Lower leg skin (tissue), 4 donors: ENCODE data around the gene MYO10. TPM values are rescaled to one million over a fixed set of nuclear protein-coding genes. Genes with fewer than 3 reads are reported as not detected.

Experiments used
- DNase-seq, 2 donors: peaks; one replicate each; pipeline ENCODE4 v3.0.0-alpha.2; 2019; ENCODE audit warnings: low spot score in 2 of 2
- H3K4me3 ChIP-seq: fragments of 200-600 bp; sonication (generic); 2 replicates; pipeline ENCODE4 v1.5.1; 2017; ENCODE audit warnings: mild to moderate bottlenecking, low read depth; ENCODE audit not compliant: poor library complexity, severe bottlenecking
- POLR2A ChIP-seq, 2 donors: fragments of 450-650 bp; IDR thresholded peaks; one replicate each; pipeline ENCODE4 v1.6.1; 2016 to 2017; ENCODE audit warnings: antibody characterized with exemption in 2 of 2, mild to moderate bottlenecking in 1 of 2, moderate library complexity in 1 of 2
- WGBS, 2 donors: methylation state at CpG; one replicate each; pipeline ENCODE4 v1.1.5; 2018; 5-methylcytosine and 5-hydroxymethylcytosine counted together
- intact Hi-C: fragments of 100-400 bp; cut with DNase I; formaldehyde crosslinking; loops from one replicate; pipeline ENCODE4 v1.15.0; 2023; ENCODE audit warnings: low total_unique reads
- total RNA-seq, 4 donors: library from RNA; depleted of rRNA; stranded (reverse); fragments of >200 nt; gene quantifications; one replicate each; pipeline ENCODE4 v1.1.0, GENCODE V29; 2016
- TF ChIP-seq, protein P1 (sequence below), 3 donors: fragments of 450-650 bp; IDR thresholded peaks; one replicate each; pipeline ENCODE4 v1.5.1; 2016; ENCODE audit warnings: antibody characterized with exemption in 3 of 3, mild to moderate bottlenecking in 3 of 3, moderate library complexity in 2 of 3

The MYO10 gene
- total RNA-seq, 4 donors from 2014 or later: 34.7 to 57.4 (median 47.3) TPM

DNA sequence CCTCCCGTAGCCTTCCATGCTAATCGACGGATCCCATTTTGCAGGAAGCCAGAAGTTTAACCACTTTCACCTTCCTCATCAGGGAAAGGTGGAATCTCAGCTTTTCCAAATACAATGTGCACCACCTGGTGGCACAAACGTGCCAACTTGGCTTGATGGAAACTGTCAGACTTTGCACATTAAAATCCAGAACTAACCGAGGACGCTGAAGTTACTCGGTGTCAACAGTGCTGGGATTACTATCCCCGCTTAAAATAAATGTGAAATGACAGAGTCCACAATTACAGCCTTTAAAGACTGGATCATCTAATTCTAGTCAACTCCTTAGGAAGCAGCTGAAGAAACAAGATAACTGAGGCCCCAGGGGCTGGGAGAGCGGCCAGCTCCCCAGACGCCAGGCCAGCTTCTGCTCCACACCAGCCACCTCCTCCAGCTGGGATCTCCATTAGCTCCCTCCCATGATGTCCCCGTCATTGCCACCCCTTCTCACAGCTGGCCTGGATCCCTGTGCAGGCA, 269.1 kb downstream of the MYO10 start:
- no peak for DNase-seq
- intact Hi-C loops: no loop called here
- TF ChIP-seq POLR2A (IDR thresholded peaks at IDR 0.05): no peak
- TF ChIP-seq, protein P1, sequence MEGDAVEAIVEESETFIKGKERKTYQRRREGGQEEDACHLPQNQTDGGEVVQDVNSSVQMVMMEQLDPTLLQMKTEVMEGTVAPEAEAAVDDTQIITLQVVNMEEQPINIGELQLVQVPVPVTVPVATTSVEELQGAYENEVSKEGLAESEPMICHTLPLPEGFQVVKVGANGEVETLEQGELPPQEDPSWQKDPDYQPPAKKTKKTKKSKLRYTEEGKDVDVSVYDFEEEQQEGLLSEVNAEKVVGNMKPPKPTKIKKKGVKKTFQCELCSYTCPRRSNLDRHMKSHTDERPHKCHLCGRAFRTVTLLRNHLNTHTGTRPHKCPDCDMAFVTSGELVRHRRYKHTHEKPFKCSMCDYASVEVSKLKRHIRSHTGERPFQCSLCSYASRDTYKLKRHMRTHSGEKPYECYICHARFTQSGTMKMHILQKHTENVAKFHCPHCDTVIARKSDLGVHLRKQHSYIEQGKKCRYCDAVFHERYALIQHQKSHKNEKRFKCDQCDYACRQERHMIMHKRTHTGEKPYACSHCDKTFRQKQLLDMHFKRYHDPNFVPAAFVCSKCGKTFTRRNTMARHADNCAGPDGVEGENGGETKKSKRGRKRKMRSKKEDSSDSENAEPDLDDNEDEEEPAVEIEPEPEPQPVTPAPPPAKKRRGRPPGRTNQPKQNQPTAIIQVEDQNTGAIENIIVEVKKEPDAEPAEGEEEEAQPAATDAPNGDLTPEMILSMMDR (IDR thresholded peaks at IDR 0.05): peak in 1 of 3 donors; percentile 30
- WGBS, 2 donors: 38 to 48% methylated on average over 11 of the region's 11 CpGs
- H3K4me3 ChIP-seq: no peak overlapping the region

DNA sequence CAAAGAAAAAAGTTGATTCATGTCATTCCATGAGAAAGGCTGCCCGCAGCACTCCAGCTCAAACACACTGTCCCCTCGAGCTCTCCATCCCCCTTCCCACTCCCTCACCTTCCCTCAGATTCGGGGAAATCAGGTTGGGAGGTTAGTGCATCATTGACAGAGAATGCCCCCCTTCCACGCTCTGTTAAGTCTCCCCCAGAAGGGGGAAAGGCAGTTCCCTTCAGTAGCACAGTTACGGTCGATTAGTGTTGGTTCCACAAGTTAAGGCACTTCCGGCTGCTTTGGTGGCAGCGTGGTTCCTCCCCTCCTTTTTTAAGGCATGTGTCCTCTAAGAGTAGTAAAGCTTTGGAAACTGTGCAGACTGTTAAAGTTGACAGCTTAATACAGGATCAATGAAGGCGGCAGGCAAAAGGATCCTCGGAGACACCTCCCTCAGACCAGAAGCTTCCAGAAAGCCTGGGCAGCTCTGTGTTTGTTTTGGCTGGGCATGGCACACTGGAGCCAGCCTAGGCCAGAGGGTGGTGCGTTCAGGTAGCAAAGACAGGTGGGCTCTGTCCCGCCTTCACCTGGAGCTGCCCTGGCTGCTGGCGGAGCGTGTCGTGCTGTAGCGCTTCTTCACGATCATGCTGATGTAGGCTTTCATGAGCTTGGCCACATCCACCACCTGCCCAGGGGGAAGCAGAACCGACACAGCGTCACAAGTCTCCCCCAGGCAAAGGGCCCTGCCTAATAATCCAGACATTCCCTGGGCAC, 269.8 kb downstream of the MYO10 start:
- H3K4me3 ChIP-seq: no peak overlapping the region
- WGBS, 2 donors: 73 to 76% methylated on average over 19 of the region's 19 CpGs
- intact Hi-C loops: no loop called here

GRCh38 chr5:16665601-16666000, 270.5 kb downstream of the MYO10 start:
- H3K4me3 ChIP-seq: no peak overlapping the region
- intact Hi-C loops: no loop called here
- DNase-seq: no peak
- TF ChIP-seq, protein P1 (IDR thresholded peaks at IDR 0.05): no peak
- no peak for TF ChIP-seq POLR2A (IDR thresholded peaks at IDR 0.05)
- 65 to 71% methylated on average over 3 of the region's 3 CpGs for WGBS, 2 donors

More for the DNA sequence above, 269.8 kb downstream of the MYO10 start:
- DNase-seq: no peak
- no peak for TF ChIP-seq POLR2A (IDR thresholded peaks at IDR 0.05)
- TF ChIP-seq, protein P1 (IDR thresholded peaks at IDR 0.05): no peak

DNA sequence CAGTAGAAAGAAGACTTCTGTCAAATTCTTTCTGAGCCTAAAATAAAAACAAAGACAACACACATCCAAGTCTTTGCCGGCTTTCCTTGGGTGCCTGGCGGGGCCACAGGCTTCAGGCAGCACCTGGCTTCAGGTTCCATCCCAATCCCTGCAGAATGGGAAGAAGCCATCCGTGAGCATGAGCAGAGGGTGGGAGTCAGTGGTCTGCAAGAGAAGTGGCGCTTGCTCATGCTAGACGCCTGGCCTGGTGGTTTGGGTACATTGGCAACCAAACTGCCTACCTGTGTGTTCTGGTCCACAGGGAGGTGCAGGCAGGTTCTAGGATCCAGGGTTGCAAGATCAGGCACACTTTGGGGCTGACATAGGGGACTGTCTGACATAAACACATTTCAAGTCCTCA, 271.7 kb downstream of the MYO10 start:
- WGBS, 2 donors: 93% methylated on average over 5 of the region's 5 CpGs
- TF ChIP-seq, protein P1 (IDR thresholded peaks at IDR 0.05): no peak
- TF ChIP-seq POLR2A (IDR thresholded peaks at IDR 0.05): no peak
- intact Hi-C loops: no loop called here
- peak in 1 of 2 donors; percentile 50 for DNase-seq
- H3K4me3 ChIP-seq: no peak overlapping the region

DNA sequence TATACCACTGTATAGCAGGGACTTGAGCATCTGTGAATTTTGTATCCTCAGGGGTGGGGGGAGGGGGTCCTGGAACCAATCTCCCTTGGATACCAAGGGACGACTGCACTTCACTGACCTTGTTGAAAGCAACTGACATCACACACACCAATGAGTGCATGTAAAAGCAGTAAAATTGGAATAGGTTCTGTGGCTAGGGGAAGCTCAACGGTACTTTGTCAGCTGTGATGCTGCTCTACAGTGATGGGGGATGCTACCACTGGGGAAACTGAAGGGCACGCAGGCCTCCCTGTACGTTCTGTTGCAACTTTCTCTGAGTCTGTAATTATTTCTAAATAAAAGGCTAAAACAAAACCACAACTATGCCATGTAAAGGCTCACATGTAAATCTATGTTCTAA, 272.2 kb downstream of the MYO10 start:
- intact Hi-C loops: no loop called here
- WGBS, 2 donors: 80 to 82% methylated on average over 4 of the region's 4 CpGs
- no peak for DNase-seq
- TF ChIP-seq POLR2A (IDR thresholded peaks at IDR 0.05): no peak
- no peak overlapping the region for H3K4me3 ChIP-seq

GRCh38 chr5:16661713-16662112, 274.4 kb downstream of the MYO10 start:
- 95 to 96% methylated on average over 2 of the region's 2 CpGs for WGBS, 2 donors
- no peak for DNase-seq
- intact Hi-C loops: no loop called here
- TF ChIP-seq POLR2A (IDR thresholded peaks at IDR 0.05): no peak
- no peak overlapping the region for H3K4me3 ChIP-seq
